OCI-LY7 (cell line): Measurements from ENCODE around the gene RNF166. TPM values are rescaled to one million over a fixed set of nuclear protein-coding genes. Genes with fewer than 3 reads are reported as not detected.

Experiments used
- BruUV-seq: library from RNA; stranded (reverse); fragments of 400-500 nt; replicated peaks from 2 replicates; lab custom pipeline; 2021; lab: Mats Ljungman, UMichigan
- CTCF ChIA-PET: fragments of 300-600 bp; sonication (Branson Sonifier 250); formaldehyde crosslinking; loops from one replicate; lab custom pipeline; 2022; ENCODE audit warnings: antibody characterized with exemption; ENCODE audit not compliant: unreplicated experiment; lab: Charles Lee
- POLR2A ChIA-PET: fragments of 300-600 bp; sonication (Branson Sonifier 250); formaldehyde crosslinking; loops from one replicate; lab custom pipeline; 2022; ENCODE audit warnings: antibody characterized with exemption; lab: Charles Lee
- DNase-seq: peaks from one replicate; pipeline ENCODE4 v3.0.0-alpha.2; 2015; ENCODE audit warnings: low spot score
- H2AFZ ChIP-seq: fragments of 200-600 bp; sonication (generic), shearing (Covaris generic); 2 replicates; pipeline ENCODE4 v1.6.1; 2014; ENCODE audit warnings: mild to moderate bottlenecking, antibody characterized with exemption, low read length, moderate library complexity
- H3K27ac ChIP-seq: fragments of 200-600 bp; sonication (generic); 2 replicates; pipeline ENCODE4 v1.5.1; 2014; ENCODE audit warnings: mixed run types, low read depth, mild to moderate bottlenecking, moderate library complexity, low read length, inconsistent platforms; ENCODE audit not compliant: poor library complexity, severe bottlenecking
- H3K36me3 ChIP-seq: fragments of 200-600 bp; sonication (generic); 2 replicates; pipeline ENCODE4 v1.6.1; 2014; ENCODE audit warnings: mild to moderate bottlenecking, antibody characterized with exemption, low read length, moderate library complexity, mixed read lengths; ENCODE audit not compliant: insufficient read depth
- H3K4me1 ChIP-seq: fragments of 200-600 bp; sonication (generic); 2 replicates; pipeline ENCODE4 v1.5.1; 2014; ENCODE audit warnings: mild to moderate bottlenecking, low read length; ENCODE audit not compliant: insufficient read depth, poor library complexity, severe bottlenecking
- H3K4me2 ChIP-seq: fragments of 200-600 bp; sonication (generic); 2 replicates; pipeline ENCODE4 v1.6.1; 2014; ENCODE audit warnings: mild to moderate bottlenecking, low read length
- H3K4me3 ChIP-seq: fragments of 200-600 bp; sonication (generic); 2 replicates; pipeline ENCODE4 v1.5.1; 2014; ENCODE audit warnings: mild to moderate bottlenecking, low read depth, low read length; ENCODE audit not compliant: poor library complexity, severe bottlenecking
- H3K79me2 ChIP-seq: fragments of 200-600 bp; sonication (generic); 2 replicates; pipeline ENCODE4 v1.6.1; 2016; ENCODE audit warnings: low read depth, mild to moderate bottlenecking, low read length, moderate library complexity, mixed read lengths; ENCODE audit not compliant: insufficient read depth
- H3K9me2 ChIP-seq: fragments of 200-600 bp; sonication (generic); 2 replicates; pipeline ENCODE4 v1.6.1; 2016; ENCODE audit warnings: mild to moderate bottlenecking, low read length, mixed read lengths; ENCODE audit not compliant: insufficient read depth
- H3K9me3 ChIP-seq: fragments of 200-600 bp; sonication (generic); 2 replicates; pipeline ENCODE4 v1.6.1; 2014; ENCODE audit warnings: mild to moderate bottlenecking, mixed run types, low read length, mixed read lengths
- H4K20me1 ChIP-seq: fragments of 200-600 bp; sonication (generic); 2 replicates; pipeline ENCODE4 v1.6.1; 2014; ENCODE audit warnings: mild to moderate bottlenecking, antibody characterized with exemption, low read length, moderate library complexity, mixed read lengths; ENCODE audit not compliant: insufficient read depth
- CTCF ChIP-seq: fragments of 200-600 bp; sonication (generic); conservative IDR thresholded peaks from 2 replicates; pipeline ENCODE4 v1.5.1; 2014; ENCODE audit warnings: mild to moderate bottlenecking, antibody characterized with exemption, low read length, moderate library complexity, mixed read lengths
- EZH2phosphoT487 ChIP-seq: fragments of 200-600 bp; sonication (generic); IDR thresholded peaks from 2 replicates; pipeline ENCODE4 v1.6.1; 2018; ENCODE audit warnings: low read depth, borderline replicate concordance, mild to moderate bottlenecking, mixed run types, antibody characterized with exemption, low read length, moderate library complexity, mixed read lengths
- intact Hi-C: fragments of 100-400 bp; cut with micrococcal nuclease; formaldehyde crosslinking; loops from one replicate; pipeline ENCODE4 v1.10.0; 2022; ENCODE audit not compliant: unreplicated experiment
- total RNA-seq, 2 experiments: library from RNA; depleted of rRNA in 1 of 2; stranded (reverse); fragments of >200 nt in 1 of 2; shearing (Covaris generic) in 1 of 2; gene quantifications; 2 replicates each; pipeline ENCODE4 v1.2.3, GENCODE V29; 2014 to 2022

Gene RNF166
- total RNA-seq, 2 experiments from 2014 or later, result 52.4 to 56.2 TPM

- no TSS peak for BruUV-seq
- H2AFZ ChIP-seq, result no peak overlapping the region
- intact Hi-C loops, result loop anchor here (5.0 kb wide), 2 partner anchors 436 to 481 kb away; partner anchors contain the start of genes CDH15 and ZNF778
- DNase-seq, result no peak
- ChIA-PET CTCF (interaction anchor here (0.6 kb wide), 1 partner anchor 25 kb away, joined by 6 read pairs; no protein-coding TSS in a partner anchor), POLR2A (no interaction called here)
- H4K20me1 ChIP-seq, result no peaks in the 10 kb centered on the region; the same call in 1 of the 2 replicates
- no peak overlapping the region for H3K4me3 ChIP-seq
- TF ChIP-seq CTCF (no peak), EZH2phosphoT487 (no peak)
- no peaks in the 10 kb centered on the region for H3K9me2 ChIP-seq
- peaks cover 16% of the 10 kb centered on the region for H3K4me1 ChIP-seq
- H3K27ac ChIP-seq, result no peak overlapping the region
- no peaks in the 10 kb centered on the region for H3K79me2 ChIP-seq
- H3K9me3 ChIP-seq, result no peaks in the 10 kb centered on the region
- H3K36me3 ChIP-seq, result peaks cover 31% of the 10 kb centered on the region; the same call in 1 of the 2 replicates
- no peak overlapping the region for H3K4me2 ChIP-seq
Measured at GRCh38 chr16:88736496-88736895, 30.3 kb upstream of the RNF166 start.

GRCh38 chr16:88736088-88736487, 29.9 kb upstream of the RNF166 start:
- no peak for DNase-seq
- no peak for TF ChIP-seq CTCF
- TF ChIP-seq EZH2phosphoT487, result no peak
- H3K79me2 ChIP-seq, result no peaks in the 10 kb centered on the region
- CTCF ChIA-PET, result no interaction called here
- peaks cover 33% of the 10 kb centered on the region; the same call in 1 of the 2 replicates for H3K36me3 ChIP-seq
- H4K20me1 ChIP-seq, result no peaks in the 10 kb centered on the region; the same call in 1 of the 2 replicates
- POLR2A ChIA-PET, result interaction anchor here (0.8 kb wide), 1 partner anchor 57 kb away, joined by 5 read pairs; no protein-coding TSS in a partner anchor
- no peaks in the 10 kb centered on the region for H3K9me2 ChIP-seq
- peaks cover 16% of the 10 kb centered on the region for H3K4me1 ChIP-seq
- no peaks in the 10 kb centered on the region for H3K9me3 ChIP-seq
- no peak overlapping the region for H3K4me3 ChIP-seq
- intact Hi-C loops, result loop anchor here (5.0 kb wide), 2 partner anchors 436 to 481 kb away; partner anchors contain the start of genes CDH15 and ZNF778
- no peak overlapping the region for H3K27ac ChIP-seq
- no peak overlapping the region for H2AFZ ChIP-seq
- BruUV-seq, result no TSS peak
- no peak overlapping the region for H3K4me2 ChIP-seq

GRCh38 chr16:88735616-88736015, 29.4 kb upstream of the RNF166 start:
- no peak overlapping the region for H2AFZ ChIP-seq
- H3K4me3 ChIP-seq, result no peak overlapping the region
- CTCF ChIA-PET, result no interaction called here
- H4K20me1 ChIP-seq, result no peaks in the 10 kb centered on the region; the same call in 1 of the 2 replicates
- no peak for DNase-seq
- intact Hi-C loops, result loop anchor here (5.0 kb wide), 2 partner anchors 437 to 482 kb away; partner anchors contain the start of genes CDH15 and ZNF778
- no TSS peak for BruUV-seq
- H3K4me2 ChIP-seq, result no peak overlapping the region
- no peak for TF ChIP-seq CTCF
- no peak for TF ChIP-seq EZH2phosphoT487
- POLR2A ChIA-PET, result interaction anchor here (0.8 kb wide), 1 partner anchor 58 kb away, joined by 5 read pairs; no protein-coding TSS in a partner anchor
- H3K9me2 ChIP-seq, result no peaks in the 10 kb centered on the region
- no peak overlapping the region for H3K27ac ChIP-seq
- peaks cover 16% of the 10 kb centered on the region for H3K4me1 ChIP-seq
- H3K9me3 ChIP-seq, result no peaks in the 10 kb centered on the region
- no peaks in the 10 kb centered on the region for H3K79me2 ChIP-seq
- H3K36me3 ChIP-seq, result peaks cover 37% of the 10 kb centered on the region; the same call in 1 of the 2 replicates
